H9 (cell line): ENCODE data around the gene ACAP2. TPM values are rescaled to one million over a fixed set of nuclear protein-coding genes. Genes with fewer than 3 reads are reported as not detected.

Experiments used
- DNase-seq: peaks from one replicate; pipeline ENCODE4 v3.0.0-alpha.2; 2017
- H2AFZ ChIP-seq: one replicate; pipeline ENCODE4 v1.6.1; 2013; ENCODE audit warnings: mild to moderate bottlenecking, low read length, control low read depth, moderate library complexity
- H2AK5ac ChIP-seq: 2 replicates; pipeline ENCODE4 v1.6.1; 2013; ENCODE audit warnings: low read length, control low read depth, mixed read lengths; ENCODE audit not compliant: insufficient read length
- H2BK120ac ChIP-seq: one replicate; pipeline ENCODE4 v1.6.1; 2013; ENCODE audit warnings: low read depth, mild to moderate bottlenecking, low read length, control low read depth, inconsistent platforms; ENCODE audit not compliant: poor library complexity, severe bottlenecking
- H2BK12ac ChIP-seq: 2 replicates; pipeline ENCODE4 v1.6.1; 2013; ENCODE audit warnings: low read length, control low read depth, mixed read lengths, low read depth; ENCODE audit not compliant: insufficient read length
- H2BK15ac ChIP-seq: 2 replicates; pipeline ENCODE4 v1.6.1; 2013; ENCODE audit warnings: low read depth, low read length, control low read depth
- H2BK20ac ChIP-seq: one replicate; pipeline ENCODE4 v1.6.1; 2013; ENCODE audit warnings: low read depth, mild to moderate bottlenecking, low read length, control low read depth, inconsistent platforms; ENCODE audit not compliant: poor library complexity, severe bottlenecking
- H2BK5ac ChIP-seq: 2 replicates; pipeline ENCODE4 v1.6.1; 2013; ENCODE audit warnings: low read length, control low read depth, mixed read lengths; ENCODE audit not compliant: insufficient read length
- H3K14ac ChIP-seq: 2 replicates; pipeline ENCODE4 v1.6.1; 2013; ENCODE audit warnings: low read length, control low read depth; ENCODE audit not compliant: insufficient read depth
- H3K18ac ChIP-seq: 2 replicates; pipeline ENCODE4 v1.6.1; 2013; ENCODE audit warnings: low read depth, mild to moderate bottlenecking, mixed read lengths, low read length, control low read depth; ENCODE audit not compliant: insufficient read length
- H3K23ac ChIP-seq: 2 replicates; pipeline ENCODE4 v1.6.1; 2013; ENCODE audit warnings: low read length, control low read depth, mixed read lengths, low read depth; ENCODE audit not compliant: insufficient read length
- H3K23me2 ChIP-seq: 2 replicates; pipeline ENCODE4 v1.6.1; 2013; ENCODE audit warnings: low read depth, mild to moderate bottlenecking, mixed read lengths, low read length, control low read depth; ENCODE audit not compliant: insufficient read length, poor library complexity, severe bottlenecking
- H3K27ac ChIP-seq: 2 replicates; pipeline ENCODE4 v1.5.1; 2013; ENCODE audit warnings: low read length, control low read depth, mixed read lengths, low read depth; ENCODE audit not compliant: insufficient read length
- H3K27me3 ChIP-seq: 2 replicates; pipeline ENCODE4 v1.6.1; 2013; ENCODE audit warnings: low read length, control low read depth, inconsistent platforms; ENCODE audit not compliant: insufficient read depth
- H3K4ac ChIP-seq: 2 replicates; pipeline ENCODE4 v1.6.1; 2013; ENCODE audit warnings: low read depth, mild to moderate bottlenecking, control low read depth, inconsistent platforms, low read length, moderate library complexity
- H3K4me1 ChIP-seq: 2 replicates; pipeline ENCODE4 v1.6.1; 2013; ENCODE audit warnings: low read length, control low read depth, inconsistent platforms; ENCODE audit not compliant: insufficient read depth
- H3K4me2 ChIP-seq: 2 replicates; pipeline ENCODE4 v1.6.1; 2013; ENCODE audit warnings: low read length, control low read depth, mixed read lengths; ENCODE audit not compliant: insufficient read length, insufficient read depth
- H3K56ac ChIP-seq: 2 replicates; pipeline ENCODE4 v1.6.1; 2013; ENCODE audit warnings: low read depth, mild to moderate bottlenecking, mixed read lengths, low read length, control low read depth; ENCODE audit not compliant: insufficient read length
- H3K79me1 ChIP-seq: 2 replicates; pipeline ENCODE4 v1.6.1; 2013; ENCODE audit warnings: low read depth, mild to moderate bottlenecking, moderate library complexity, low read length, control low read depth, inconsistent platforms; ENCODE audit not compliant: insufficient read depth, poor library complexity, severe bottlenecking
- H3K79me2 ChIP-seq: 2 replicates; pipeline ENCODE4 v1.6.1; 2013; ENCODE audit warnings: low read length, control low read depth, inconsistent platforms; ENCODE audit not compliant: insufficient read depth
- H3K9ac ChIP-seq: 2 replicates; pipeline ENCODE4 v1.6.1; 2013; ENCODE audit warnings: low read length, control low read depth, mixed read lengths; ENCODE audit not compliant: insufficient read length; ENCODE audit errors: extremely low read depth
- H3K9me3 ChIP-seq: one replicate; pipeline ENCODE4 v1.6.1; 2013; ENCODE audit warnings: low read depth, low read length, inconsistent platforms; ENCODE audit not compliant: control insufficient read depth
- H3T11ph ChIP-seq: one replicate; pipeline ENCODE4 v1.6.1; 2013; ENCODE audit warnings: mild to moderate bottlenecking, low read length, control low read depth, inconsistent platforms
- H4K20me1 ChIP-seq: one replicate; pipeline ENCODE4 v1.6.1; 2013; ENCODE audit not compliant: control insufficient read depth, insufficient read length, insufficient read depth
- H4K5ac ChIP-seq: 2 replicates; pipeline ENCODE4 v1.6.1; 2013; ENCODE audit warnings: low read depth, mild to moderate bottlenecking, mixed read lengths, low read length, control low read depth; ENCODE audit not compliant: insufficient read length
- H4K8ac ChIP-seq: replicated peaks from 2 replicates; pipeline ENCODE4 v1.6.1; 2013; ENCODE audit warnings: low read length, control low read depth, mixed read lengths, low read depth; ENCODE audit not compliant: insufficient read length
- H4K91ac ChIP-seq: 2 replicates; pipeline ENCODE4 v1.6.1; 2013; ENCODE audit warnings: low read depth, mild to moderate bottlenecking, moderate library complexity, mixed read lengths, low read length, control low read depth; ENCODE audit not compliant: insufficient read length
- H3K27ac Mint-ChIP-seq, 3 experiments: 2 replicates in 2 of 3; 3 replicates in 1 of 3; pipeline ENCODE4 v1.8.0; 2020 to 2021; ENCODE audit warnings: mixed read lengths in 3 of 3, mild to moderate bottlenecking in 1 of 3, moderate library complexity in 1 of 3
- H3K27me3 Mint-ChIP-seq: 2 replicates; pipeline ENCODE4 v1.8.0; 2021; ENCODE audit warnings: low read depth, mild to moderate bottlenecking, moderate library complexity, mixed read lengths
- H3K36me3 Mint-ChIP-seq, 3 experiments: 2 replicates in 2 of 3; 3 replicates in 1 of 3; pipeline ENCODE4 v1.8.0; 2020 to 2021; ENCODE audit warnings: low read depth in 3 of 3, mixed read lengths in 3 of 3; ENCODE audit not compliant: insufficient read depth in 1 of 3
- H3K4me1 Mint-ChIP-seq, 2 experiments: 2 replicates each; pipeline ENCODE4 v1.8.0; 2020; ENCODE audit warnings: mixed read lengths in 2 of 2
- H3K4me3 Mint-ChIP-seq, 2 experiments: 2 replicates in 1 of 2; 3 replicates in 1 of 2; pipeline ENCODE4 v1.8.0; 2020 to 2021; ENCODE audit warnings: mild to moderate bottlenecking in 2 of 2, mixed read lengths in 2 of 2, moderate library complexity in 1 of 2
- H3K9me3 Mint-ChIP-seq, 2 experiments: 2 replicates in 1 of 2; 3 replicates in 1 of 2; pipeline ENCODE4 v1.8.0; 2020; ENCODE audit warnings: mild to moderate bottlenecking in 2 of 2, mixed read lengths in 2 of 2, moderate library complexity in 1 of 2
- CTCF ChIP-seq: fragments of 200-600 bp; sonication (generic); conservative IDR thresholded peaks from 3 replicates; pipeline ENCODE4 v1.8.0; 2021; ENCODE audit warnings: antibody characterized with exemption, mild to moderate bottlenecking
- WGBS: extraction: QIAGEN DNeasy Blood & Tissue Kit; methylation state at CpG from one replicate; pipeline ENCODE4 v1.1.7; 2013; ENCODE audit warnings: missing lambda C conversion rate, low lambda C conversion rate, mixed read lengths; ENCODE audit not compliant: insufficient read length; ENCODE audit errors: extremely low coverage; 5-methylcytosine and 5-hydroxymethylcytosine counted together
- total RNA-seq: library from RNA; stranded (reverse); gene quantifications from 2 replicates; pipeline ENCODE4 v1.2.1, GENCODE V29; 2021

ACAP2 gene
- total RNA-seq, 1 experiment from 2014 or later = 30.8 TPM

GRCh38 chr3:195441051-195441450, 1.8 kb downstream of the ACAP2 start:
- no peak overlapping the region for H3K23ac ChIP-seq
- H3K14ac ChIP-seq = no peak overlapping the region
- no peak overlapping the region for H3K9ac ChIP-seq
- Mint-ChIP-seq H3K27me3 (no peaks in the 10 kb centered on the region), H3K9me3 (no peaks in the 10 kb centered on the region), H3K4me3 (peak overlapping the region; percentile 87 to 92), H3K27ac (no peak overlapping the region), H3K36me3 (no peaks in the 10 kb centered on the region; a peak in 1 of 7 replicates), H3K4me1 (peaks cover 23 to 33% of the 10 kb centered on the region in 2 experiments)
- no peaks in the 10 kb centered on the region for H3K79me1 ChIP-seq
- H3K56ac ChIP-seq = no peak overlapping the region
- no peak overlapping the region for H3K18ac ChIP-seq
- TF ChIP-seq CTCF = no peak
- H3K4me2 ChIP-seq = peak overlapping the region; percentile 81
- H2BK20ac ChIP-seq = no peak overlapping the region
- H3K4me1 ChIP-seq = peaks cover 4% of the 10 kb centered on the region; the same call in 1 of the 2 replicates
- H2AK5ac ChIP-seq = no peak overlapping the region
- no peak overlapping the region for H2AFZ ChIP-seq
- no peak overlapping the region for H4K5ac ChIP-seq
- no CpG with 5 or more reads among the region's 2 CpGs for WGBS
- no peaks in the 10 kb centered on the region for H4K20me1 ChIP-seq
- no peak overlapping the region for H4K8ac ChIP-seq
- peaks cover 11% of the 10 kb centered on the region for H3K79me2 ChIP-seq
- H3K23me2 ChIP-seq = peaks cover 8% of the 10 kb centered on the region
- H2BK12ac ChIP-seq = no peak overlapping the region
- H2BK5ac ChIP-seq = no peak overlapping the region
- H2BK15ac ChIP-seq = no peak overlapping the region
- no peak overlapping the region for H3K4ac ChIP-seq
- H3T11ph ChIP-seq = no peak overlapping the region
- H2BK120ac ChIP-seq = no peak overlapping the region
- H3K27ac ChIP-seq = no peak overlapping the region
- H4K91ac ChIP-seq = no peak overlapping the region
- no peak for DNase-seq
- H3K27me3 ChIP-seq = no peaks in the 10 kb centered on the region
- H3K9me3 ChIP-seq = no peaks in the 10 kb centered on the region
